SKM-1 treated with dmso at 0.1 percent for 144 hours (cell line): Measurements from ENCODE around the gene MMS22L.

ENCODE experiments used
- DNase-seq: peaks from one replicate; lab custom pipeline; 2025; ENCODE audit not compliant: unreplicated experiment; lab: John Stamatoyannopoulos, UW

MMS22L gene

DNA sequence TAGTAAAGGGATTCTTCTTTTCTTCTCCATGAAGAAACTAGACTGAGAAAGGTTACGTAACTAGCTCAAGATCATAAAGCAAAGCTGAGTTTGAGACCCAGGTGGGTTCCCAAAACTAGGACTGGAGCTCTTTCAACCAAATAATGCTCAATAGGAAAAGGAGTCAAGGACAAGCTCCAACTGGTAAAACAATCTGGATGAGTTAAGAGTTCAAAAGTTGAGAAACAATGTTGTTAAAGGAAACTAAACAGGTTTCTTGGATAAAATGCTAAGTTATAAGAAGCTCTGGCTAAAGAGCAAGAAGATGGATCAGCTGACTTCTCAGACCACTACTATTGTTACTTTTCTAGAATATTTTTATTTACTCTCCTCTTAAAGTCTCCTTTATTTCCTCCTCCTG lies 137.3 kb downstream of the MMS22L start:
- DNase-seq: no peak

DNA sequence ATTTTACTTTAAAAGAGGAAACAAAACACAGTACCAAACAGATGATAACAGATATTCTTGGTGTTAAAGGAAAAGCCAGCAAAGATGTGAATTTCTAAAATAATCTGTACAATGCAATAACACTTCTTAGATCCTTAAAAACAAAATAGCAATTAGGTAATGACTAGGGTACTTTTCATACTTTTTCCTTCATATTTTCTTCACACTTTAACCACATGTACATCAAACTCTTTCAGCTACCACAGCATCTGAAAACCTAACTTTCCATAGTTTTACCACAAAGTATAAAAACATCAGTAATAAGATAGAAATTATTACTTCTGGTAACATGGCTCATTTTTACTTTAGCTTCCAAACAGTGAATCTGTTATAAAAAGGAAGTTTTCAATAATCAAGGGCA lies 141.3 kb downstream of the MMS22L start:
- no peak for DNase-seq

DNA sequence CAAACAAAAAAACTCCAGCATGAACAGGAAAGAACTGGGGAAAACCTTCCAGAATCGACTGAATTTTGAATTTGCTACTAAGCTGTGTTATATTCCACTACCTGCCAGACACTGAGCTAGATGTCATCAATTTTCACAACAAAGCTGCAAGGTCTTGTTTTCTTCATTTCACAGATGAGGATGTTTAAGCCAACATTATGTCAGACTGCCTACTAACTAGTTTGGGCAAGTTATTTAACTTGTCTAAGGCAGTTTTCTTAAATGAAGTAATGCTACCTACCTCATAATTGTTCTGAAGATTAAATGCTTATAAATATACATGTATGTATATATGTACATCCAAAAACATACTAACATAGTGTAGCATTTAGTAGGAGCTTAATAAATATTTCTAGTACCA lies 144.4 kb downstream of the MMS22L start:
- DNase-seq: no peak

DNA sequence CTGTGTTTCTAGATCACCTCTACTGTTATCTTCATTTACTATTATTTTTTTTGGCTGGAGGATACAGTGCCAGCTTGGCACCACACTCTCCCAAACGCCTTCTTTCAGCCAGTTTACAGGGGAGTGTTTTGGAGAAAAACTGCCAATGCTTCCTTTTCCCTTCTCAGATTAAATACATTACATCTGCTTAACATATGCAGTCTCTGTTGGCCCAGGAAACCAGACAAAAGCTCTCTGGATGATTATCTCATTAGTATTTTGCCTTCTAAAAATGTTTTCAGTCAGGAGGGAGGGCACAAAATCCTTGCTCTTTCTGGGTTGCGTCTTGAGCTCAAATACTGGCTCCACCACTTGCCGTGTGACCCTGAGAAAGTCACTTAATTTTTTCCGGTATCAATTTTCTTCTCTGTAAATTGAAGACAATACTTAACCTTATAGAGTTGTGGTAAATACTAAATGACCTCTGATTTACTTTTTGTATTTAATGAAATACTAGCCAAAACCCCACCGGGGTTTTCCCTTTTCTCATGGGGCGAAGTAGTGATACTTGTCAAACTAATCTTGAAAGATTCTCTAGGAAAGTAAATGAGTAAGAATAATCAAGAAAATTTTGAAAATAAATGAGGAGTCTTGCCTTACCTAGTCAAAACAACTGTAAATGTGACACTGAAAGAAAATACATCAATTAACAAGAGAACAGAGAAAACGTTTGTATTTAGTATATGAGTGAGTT lies 146.2 kb downstream of the MMS22L start:
- DNase-seq: no peak

DNA sequence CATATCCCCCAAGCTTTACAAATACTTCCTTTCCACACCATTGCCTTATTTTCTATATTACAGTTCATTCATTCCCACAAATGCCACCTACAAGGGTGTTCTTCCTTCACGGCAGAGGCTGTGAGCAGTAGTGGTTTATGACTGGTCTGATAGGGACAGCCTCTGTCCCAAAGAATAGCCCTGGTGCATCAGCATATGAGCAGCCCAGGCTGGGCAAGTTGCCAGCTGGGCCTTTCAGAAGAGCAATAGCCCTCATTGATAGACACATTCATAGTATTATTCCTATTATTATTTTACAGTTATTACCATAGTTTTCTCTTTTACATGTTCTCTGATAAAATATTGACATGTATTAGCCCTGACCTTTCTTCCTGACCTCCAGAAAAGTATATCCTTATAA lies 149.9 kb downstream of the MMS22L start:
- DNase-seq: no peak

DNA sequence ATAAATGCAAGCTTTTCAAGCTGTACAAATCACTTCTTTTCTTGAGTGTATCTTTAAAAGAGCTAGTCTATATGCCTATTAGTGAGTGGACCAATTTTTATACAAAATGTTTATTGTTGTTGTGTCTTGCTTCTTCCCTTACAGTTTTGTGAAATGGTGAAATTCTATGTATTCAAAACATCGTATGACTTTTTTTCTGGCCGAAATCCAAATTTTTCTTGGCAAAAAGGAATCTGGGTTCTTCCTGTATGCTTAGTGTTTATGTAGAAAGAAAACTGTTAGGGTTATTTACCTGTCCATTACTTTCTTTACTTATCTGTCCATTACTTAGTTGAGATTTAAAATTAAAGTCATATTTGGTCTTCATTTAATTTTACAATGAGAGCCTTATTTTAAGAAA lies 153.9 kb downstream of the MMS22L start:
- DNase-seq: no peak

DNA sequence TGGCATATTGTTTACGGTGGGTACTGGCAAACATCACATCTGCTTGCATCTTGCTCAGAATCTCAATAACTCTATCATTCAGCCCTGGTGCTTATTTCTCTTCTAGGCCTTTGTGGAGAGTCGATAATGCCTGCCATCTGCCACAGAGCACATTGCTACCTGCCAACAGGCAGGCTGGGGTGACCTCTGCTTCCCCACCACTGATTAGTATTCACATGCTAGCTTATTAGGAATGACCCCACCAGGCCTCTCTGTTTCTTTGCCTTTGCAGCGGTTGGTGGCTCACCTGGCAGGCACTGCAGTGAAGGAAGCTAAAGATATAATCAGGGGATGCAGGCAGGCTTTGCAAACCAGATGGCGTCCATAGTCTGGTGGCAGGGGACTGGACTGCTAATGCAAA lies 154.5 kb downstream of the MMS22L start:
- no peak for DNase-seq

DNA sequence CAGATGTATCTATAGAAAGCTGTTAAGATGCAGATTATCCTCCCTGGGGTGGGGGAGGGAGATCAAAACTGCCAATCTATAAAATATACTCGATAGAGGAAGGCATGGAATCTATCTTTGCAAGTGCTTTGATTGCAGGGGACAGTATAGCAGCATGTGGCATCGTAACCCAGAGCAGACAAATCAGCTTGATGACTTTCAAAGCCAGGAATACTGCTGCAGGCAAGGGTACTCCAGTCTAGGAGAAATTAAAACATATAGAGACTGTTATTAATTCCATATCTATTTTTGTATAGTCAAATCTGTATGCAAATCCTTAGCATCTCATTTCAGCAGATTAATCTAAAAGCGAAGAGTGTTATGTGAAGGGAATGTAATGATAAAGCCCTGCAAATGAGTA lies 159.4 kb downstream of the MMS22L start:
- no peak for DNase-seq

DNA sequence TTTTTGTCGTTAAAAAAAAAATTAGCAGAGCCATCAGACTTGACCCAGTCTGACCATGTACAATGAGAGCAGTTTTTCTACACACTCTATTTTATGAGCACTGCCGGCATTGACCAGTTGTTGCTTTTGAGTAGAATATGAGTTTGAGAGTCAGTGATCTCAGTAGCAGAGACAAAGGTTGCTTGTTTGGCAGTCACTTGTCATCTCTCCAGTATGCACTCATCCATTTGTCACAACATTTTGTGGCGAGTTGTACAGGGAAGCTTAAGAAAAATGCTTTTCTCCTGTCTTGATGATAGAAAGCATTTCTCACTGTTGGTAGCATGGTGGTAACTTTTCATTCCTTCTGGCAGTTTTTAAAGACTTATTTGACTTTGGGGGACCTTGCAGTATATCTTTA lies 159.9 kb downstream of the MMS22L start:
- no peak for DNase-seq

DNA sequence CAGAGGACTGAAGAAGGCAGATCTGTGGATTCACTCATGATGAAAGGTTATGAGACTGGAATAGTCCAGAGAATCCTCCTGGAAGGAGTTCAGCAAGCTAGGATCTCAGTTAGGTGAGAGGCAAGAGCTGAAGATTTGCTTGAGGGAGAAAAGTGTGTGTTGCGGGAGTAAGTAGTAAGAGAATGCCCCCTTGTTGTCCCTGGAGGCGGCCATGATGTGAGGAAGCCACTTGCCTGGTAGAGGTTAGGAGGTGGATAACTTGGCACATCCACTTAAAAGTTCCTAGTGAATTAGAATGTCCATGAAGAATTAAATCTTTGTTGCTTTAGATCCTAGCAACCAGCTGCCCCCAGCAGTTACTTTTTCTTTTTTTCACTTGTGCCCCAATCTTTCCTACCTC lies 162.5 kb downstream of the MMS22L start:
- no peak for DNase-seq

DNA sequence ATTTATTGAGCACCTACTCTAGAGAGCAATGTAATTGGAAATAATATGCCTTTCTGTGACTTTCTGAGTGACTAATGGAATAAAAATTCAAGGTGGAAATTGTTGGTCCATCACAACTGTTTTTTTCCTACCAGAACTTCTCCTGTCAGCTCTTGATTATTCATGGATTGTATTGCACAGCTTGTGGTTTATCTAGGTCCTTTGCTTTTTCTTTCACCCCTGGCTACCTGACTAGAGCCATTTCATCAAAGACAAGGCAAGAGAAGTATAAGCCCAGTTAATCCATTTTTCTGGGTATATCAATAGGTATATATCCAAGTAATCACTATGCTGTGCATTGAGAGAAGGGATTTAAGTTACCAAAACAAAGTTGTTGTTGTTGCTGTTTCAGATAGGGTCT lies 168.4 kb downstream of the MMS22L start:
- no peak for DNase-seq

DNA sequence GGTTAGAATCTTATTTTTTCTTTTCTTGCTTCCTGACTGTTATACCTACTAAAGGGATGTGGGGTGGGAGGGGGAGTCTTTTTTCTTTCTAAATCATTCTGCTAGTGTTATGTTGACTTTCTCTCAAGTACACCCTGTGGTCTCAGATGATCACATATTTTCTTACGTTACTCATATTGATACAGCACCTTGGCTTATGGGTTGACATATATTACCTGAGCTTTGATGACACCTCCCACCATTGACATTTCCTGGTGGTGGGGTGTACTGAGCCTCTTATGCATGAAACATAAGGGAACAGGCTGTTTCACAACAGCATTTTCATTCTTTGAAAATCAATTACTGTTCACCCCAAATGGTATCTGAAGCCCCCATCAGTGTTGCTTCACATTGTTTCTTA lies 169.8 kb downstream of the MMS22L start:
- no peak for DNase-seq

DNA sequence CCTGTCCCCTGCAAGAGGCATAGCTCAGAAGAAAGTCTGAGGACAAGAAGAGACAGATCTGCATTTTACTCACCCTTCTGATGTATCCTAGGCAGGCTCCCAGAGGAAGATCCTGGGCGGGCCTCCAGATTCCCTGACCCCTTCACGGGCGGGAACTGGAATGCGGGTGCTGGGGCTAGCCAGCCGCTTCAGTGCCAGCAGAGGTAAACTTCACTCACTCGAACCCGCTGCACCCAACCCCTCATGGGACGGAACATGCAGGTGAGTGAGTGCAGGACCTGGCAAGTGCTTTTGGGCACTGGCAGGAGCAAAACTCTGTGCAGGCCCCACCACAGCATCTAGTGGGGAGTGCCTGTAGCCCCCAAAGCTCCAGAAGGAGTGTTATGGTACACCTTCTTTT lies 171.8 kb downstream of the MMS22L start:
- DNase-seq: no peak

DNA sequence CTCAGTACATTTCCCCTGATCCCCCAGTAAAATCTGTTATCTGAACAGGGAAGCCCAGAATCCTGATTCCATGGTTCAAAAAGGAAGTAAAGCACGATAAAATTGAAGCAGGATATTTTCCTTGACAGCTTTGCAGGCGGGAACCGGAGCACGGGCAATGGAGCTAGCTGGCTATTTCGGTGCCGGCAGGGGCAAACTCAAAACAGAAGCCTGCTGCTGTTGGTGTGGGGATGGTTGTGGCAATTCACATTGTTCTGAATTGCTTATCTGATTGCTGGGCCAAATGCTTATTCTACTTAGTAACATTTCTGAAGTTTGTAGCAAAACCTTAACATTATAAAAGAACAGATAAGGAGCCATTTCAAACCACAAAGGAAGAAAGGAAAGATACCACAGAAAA lies 172.4 kb downstream of the MMS22L start:
- DNase-seq: no peak

DNA sequence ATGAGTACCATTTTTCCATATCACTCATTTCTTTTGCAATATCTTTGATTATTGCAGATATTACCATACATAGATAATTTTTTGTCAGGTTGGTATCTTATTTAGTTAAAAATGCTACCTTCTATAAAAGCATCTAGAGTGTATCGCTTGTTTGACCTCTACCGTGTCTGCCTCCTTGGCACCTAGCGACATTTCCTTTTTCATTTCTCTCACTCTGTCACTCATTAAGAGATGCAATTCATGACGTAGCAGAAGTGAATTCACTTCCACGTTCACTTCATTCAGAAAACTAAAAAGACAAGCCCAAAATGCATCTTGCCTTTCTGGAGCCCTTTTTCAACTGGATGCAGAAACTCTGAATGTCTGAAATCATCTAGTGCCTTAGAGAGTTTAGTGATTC lies 172.9 kb downstream of the MMS22L start:
- no peak for DNase-seq

DNA sequence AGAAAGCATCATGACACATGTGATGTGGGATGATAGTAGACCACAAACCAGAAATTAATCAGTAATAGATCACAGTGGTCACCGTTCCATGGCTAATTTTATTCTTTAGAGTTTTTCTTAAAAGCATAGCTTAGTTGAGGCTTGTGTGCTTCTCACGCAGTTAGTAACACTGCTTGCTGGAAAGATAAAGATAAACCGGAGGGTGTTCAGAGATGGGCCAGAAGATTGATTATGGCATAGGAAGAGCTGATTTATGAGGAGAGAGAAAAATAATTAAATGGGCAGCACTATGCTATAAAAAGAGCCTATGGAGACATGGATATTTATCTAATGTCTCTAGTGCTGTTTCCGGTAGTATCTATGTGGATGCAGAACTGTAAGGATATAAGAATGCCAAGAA lies 173.6 kb downstream of the MMS22L start:
- DNase-seq: no peak

DNA sequence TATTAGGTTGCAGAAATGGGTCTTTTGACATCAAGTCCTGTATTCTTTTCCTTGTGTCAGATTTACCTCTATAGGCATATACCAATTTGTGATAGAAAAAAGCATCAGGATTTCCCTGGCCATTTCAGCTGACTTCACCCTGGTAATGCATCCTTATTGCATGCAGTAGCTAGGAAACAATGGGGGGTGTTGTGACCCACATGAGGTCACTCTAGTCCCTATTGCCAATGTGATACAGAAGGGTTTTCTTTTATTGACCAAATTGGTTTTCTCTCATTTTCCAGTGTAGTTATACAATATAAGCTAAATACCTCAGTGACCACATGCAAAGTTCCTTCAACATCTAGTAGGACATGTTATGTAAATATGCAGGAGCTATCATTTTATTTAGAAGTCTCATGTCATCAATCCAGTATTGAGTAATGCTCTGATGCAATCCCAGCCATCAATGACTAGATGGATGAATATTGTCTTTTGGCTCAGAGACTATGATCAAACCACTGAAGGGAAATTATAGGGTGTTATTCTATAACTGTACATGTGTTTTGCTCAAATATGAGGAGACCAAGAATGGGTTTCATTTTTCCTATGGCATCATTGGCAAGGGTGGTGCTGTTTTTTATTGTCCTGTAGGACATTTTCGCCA lies 180.7 kb downstream of the MMS22L start:
- DNase-seq: no peak

DNA sequence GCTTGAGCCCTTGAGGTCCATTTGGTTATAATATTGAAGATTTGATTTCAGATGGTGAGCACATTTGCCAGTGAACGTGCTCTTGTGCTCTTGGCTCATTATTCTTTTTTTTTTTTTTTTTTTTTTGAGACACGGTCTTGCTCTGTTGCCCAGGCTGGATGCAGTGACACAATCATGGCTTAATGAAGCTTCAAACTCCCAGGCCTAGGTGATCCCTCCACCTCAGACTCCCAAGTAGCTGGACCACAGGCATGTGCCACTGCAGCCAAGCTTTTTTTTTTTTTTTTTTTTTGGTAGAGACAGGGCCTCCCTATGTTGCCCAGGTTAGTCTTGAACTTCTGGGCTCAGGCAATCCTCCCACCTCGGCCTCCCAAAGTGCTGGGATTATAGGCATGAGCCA lies 182.3 kb downstream of the MMS22L start:
- no peak for DNase-seq

DNA sequence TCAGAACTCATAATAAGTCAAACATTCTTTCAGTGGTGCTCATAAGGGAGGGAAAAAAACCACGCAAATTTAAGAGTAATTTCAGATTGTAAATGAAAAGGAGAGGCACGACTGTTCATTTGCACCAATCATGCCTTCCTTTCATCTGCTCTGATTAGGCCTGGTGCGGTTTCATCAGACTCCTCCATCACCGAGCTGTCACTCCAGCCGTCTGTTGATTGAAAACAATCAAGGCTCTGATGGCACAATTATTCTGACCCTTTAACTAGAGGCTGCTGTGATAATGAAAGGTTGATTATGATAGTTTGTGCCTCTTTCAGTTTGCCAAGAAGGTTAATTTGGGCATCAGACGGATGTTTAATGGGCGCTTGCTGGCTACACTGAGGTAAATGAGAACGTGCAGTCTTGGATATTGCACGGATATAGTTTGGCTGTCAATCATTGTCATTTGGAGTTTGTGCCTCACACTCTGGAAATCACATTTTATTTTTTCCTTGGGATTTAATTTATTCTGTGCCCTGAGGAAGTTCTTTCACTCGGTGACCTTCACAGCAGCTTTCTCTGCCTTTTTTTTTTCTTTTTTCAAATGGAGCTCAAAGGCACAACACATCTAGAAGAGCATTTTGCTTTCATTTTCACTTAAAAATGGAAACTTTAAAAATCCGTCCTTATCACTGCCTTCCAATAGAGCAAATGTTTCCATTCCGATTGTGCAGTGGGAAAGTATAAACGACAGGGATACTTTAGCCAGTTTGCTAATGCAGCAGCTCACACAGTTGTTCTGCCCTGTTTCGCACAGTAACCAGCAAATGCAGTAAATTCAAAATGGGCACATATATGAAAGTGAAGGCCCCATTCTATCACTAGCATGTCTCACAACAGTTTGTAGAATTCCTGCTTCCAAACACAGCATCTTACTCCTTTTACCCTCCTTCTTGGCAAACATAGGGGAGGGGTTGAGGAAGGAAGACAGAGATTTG lies 185.7 kb downstream of the MMS22L start:
- DNase-seq: no peak

DNA sequence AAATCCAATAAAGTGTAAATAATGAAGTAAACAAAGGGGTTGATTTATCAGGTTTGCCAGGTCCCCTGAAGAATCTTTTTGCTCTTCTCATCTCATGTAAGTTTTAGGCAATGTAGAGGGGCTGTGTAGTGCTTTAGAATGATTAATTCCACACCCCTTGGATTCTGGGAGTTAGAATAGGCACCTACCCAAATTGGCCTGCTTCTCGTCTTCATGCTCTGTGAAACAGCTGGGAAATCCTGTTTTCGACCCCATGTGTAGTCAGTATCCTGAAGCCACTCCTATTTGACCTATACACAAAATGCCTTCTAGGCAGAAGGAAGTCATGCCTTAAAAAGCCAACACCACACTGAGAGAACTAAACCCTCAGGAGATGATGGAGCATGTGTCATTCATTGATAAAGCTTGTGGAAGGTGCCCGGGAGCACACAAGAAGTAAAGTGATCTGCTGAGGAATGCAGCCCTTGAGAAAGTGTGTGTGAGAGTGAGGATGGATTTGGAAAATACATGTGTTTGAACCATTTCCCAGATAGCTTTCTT lies 187.6 kb downstream of the MMS22L start:
- DNase-seq: no peak

DNA sequence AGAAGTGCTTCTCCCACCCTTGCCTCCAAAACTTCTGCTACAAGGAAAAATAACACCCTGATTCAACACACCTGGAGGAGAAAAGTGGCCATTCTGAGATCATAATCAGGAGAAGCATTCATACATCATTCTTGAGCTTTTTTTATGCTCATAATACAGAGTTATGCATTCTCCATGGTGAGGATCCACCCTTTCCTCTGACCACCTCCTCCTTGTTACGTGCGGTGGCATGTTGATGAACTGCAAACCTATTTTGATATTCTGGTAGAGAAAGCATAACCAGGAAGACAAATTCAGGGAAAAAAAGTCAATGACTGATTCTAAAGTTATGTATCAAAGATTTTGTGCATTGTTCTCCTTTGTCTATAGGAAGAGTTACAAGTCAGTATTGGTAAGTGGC lies 188.6 kb downstream of the MMS22L start:
- no peak for DNase-seq
